K562 (cell line): ENCODE data around the gene HNRNPU. TPM values are rescaled to one million over a fixed set of nuclear protein-coding genes. Genes with fewer than 3 reads are reported as not detected.

ENCODE experiments used
- ADNP ChIP-seq: fragments of 200-800 bp; sonication (Bioruptor generic); IDR thresholded peaks from 2 replicates; pipeline ENCODE4 v1.6.1; 2016; ENCODE audit warnings: missing genetic modification characterization, missing compliant biosample characterization
- CTBP1 ChIP-seq: fragments of 450-650 bp; IDR thresholded peaks from 2 replicates; pipeline ENCODE4 v1.6.1; 2016; ENCODE audit warnings: borderline replicate concordance
- ESRRA ChIP-seq: fragments of 450-650 bp; IDR thresholded peaks from 2 replicates; pipeline ENCODE4 v1.6.1; 2014; ENCODE audit warnings: low read depth, mild to moderate bottlenecking, moderate library complexity, borderline replicate concordance
- ETS2 ChIP-seq: IDR thresholded peaks from 2 replicates; pipeline ENCODE4 v1.6.1; 2016; ENCODE audit warnings: borderline replicate concordance, missing genetic modification characterization, mild to moderate bottlenecking, moderate library complexity, missing compliant biosample characterization; ENCODE audit not compliant: poor library complexity, severe bottlenecking
- FOSL1 ChIP-seq: fragments of 200-800 bp; sonication (Bioruptor generic); conservative IDR thresholded peaks from 2 replicates; pipeline ENCODE4 v1.6.1; 2016; ENCODE audit warnings: missing genetic modification characterization, missing compliant biosample characterization
- HMBOX1 ChIP-seq: sonication (generic); IDR thresholded peaks from 2 replicates; pipeline ENCODE4 v1.6.1; 2016
- POLR2B ChIP-seq: fragments of 450-650 bp; IDR thresholded peaks from 2 replicates; pipeline ENCODE4 v1.6.1; 2018; ENCODE audit warnings: low read depth; ENCODE audit not compliant: partially characterized antibody
- RCOR1 ChIP-seq, 2 experiments: IDR thresholded peaks; 2 replicates each; pipeline ENCODE4 v1.6.1; 2012; ENCODE audit warnings: low read depth in 2 of 2, low read length in 2 of 2, borderline replicate concordance in 1 of 2, improper control_type of control experiment in 1 of 2
- RFX1 ChIP-seq: fragments of 450-650 bp; IDR thresholded peaks from 2 replicates; pipeline ENCODE4 v1.6.1; 2016; ENCODE audit warnings: mild to moderate bottlenecking, moderate library complexity
- SMARCE1 ChIP-seq: fragments of 450-650 bp; IDR thresholded peaks from 2 replicates; pipeline ENCODE4 v1.7.1; 2016; ENCODE audit warnings: mild to moderate bottlenecking
- STAG1 ChIP-seq: sonication (generic); formaldehyde crosslinking; IDR thresholded peaks from 2 replicates; pipeline ENCODE4 v1.5.0; 2020; ENCODE audit warnings: missing genetic modification reagents, borderline replicate concordance
- ZNF124 ChIP-seq: sonication (generic); formaldehyde crosslinking; IDR thresholded peaks from 2 replicates; pipeline ENCODE4 v1.8.1; 2022; ENCODE audit warnings: missing genetic modification reagents
- ZNF165 ChIP-seq: fragments of 250-450 bp; sonication (Bioruptor Pico); IDR thresholded peaks from 2 replicates; pipeline ENCODE4 v1.4.0; 2020; ENCODE audit warnings: borderline replicate concordance
- ZNF507 ChIP-seq: conservative IDR thresholded peaks from 2 replicates; pipeline ENCODE4 v1.6.1; 2017; ENCODE audit warnings: missing genetic modification characterization, missing compliant biosample characterization
- ZNF695 ChIP-seq: fragments of 450-650 bp; formaldehyde crosslinking; IDR thresholded peaks from 2 replicates; pipeline ENCODE4 v1.4.0; 2020; ENCODE audit warnings: mild to moderate bottlenecking, moderate library complexity
- ZNF785 ChIP-seq: fragments of 250-450 bp; sonication (Bioruptor Pico); IDR thresholded peaks from 2 replicates; pipeline ENCODE4 v1.4.0; 2020; ENCODE audit warnings: mild to moderate bottlenecking
- polyA plus RNA-seq, 8 experiments: library from polyadenylated mRNA; depleted of rRNA in 4 of 8; stranded (reverse) in 5 of 8; unstranded in 3 of 8; fragments of >200 nt; fragmentation: Nextera tagmentation in 2 of 8; fragmentation: Illumina TruSeq in 1 of 8; extraction: Ambion mirVana in 2 of 8; extraction: Trizol in 1 of 8; gene quantifications; 2 replicates each; pipeline versions ENCODE4 v1.2.1 to v1.2.3, GENCODE V29; 2011 to 2014; ENCODE audit warnings: inconsistent platforms in 1 of 8, missing spikeins in 1 of 8
- total RNA-seq, 7 experiments: library from RNA; depleted of rRNA in 6 of 7; stranded (reverse); fragments of >200 nt in 6 of 7; fragmentation: Illumina TruSeq in 2 of 7; extraction: Trizol in 2 of 7; gene quantifications; 2 replicates each; pipeline versions ENCODE4 v1.2.1 to v1.2.3, GENCODE V29; 2011 to 2021; ENCODE audit warnings: low replicate concordance in 1 of 7

HNRNPU gene
- total and polyA plus RNA-seq, 9 of the 15 experiments (the other 6 are each of a cell fraction or from before 2014, with no cell fraction given) = 159 to 777 (median 577) TPM

- TF ChIP-seq RFX1 (peak; percentile 60), ZNF165 (CRISPR knock-in tag) (no peak), CTBP1 (peak; percentile 63; the same call in 1 of the 2 replicates), RCOR1 (IDR thresholded peaks at IDR 0.05; ENCODE audit: borderline replicate concordance in 1 of 2, low read depth in 2 of 2, low read length in 2 of 2) (peak in 1 of 2 experiments; percentile 9; a peak in 1 of 4 replicates), ZNF124 (no peak), ETS2 (no peak), ZNF695 (CRISPR knock-in tag) (no peak), ZNF785 (CRISPR knock-in tag) (no peak), ZNF507 (no peak), ESRRA (peak; percentile 67; the same call in 1 of the 2 replicates), STAG1 (CRISPR knock-in tag) (no peak), ADNP (tag) (no peak), HMBOX1 (peak; percentile 43; the same call in 1 of the 2 replicates), SMARCE1 (0 out of 2 replicates have a peak, but pooled peaks have one; percentile 38), FOSL1 (tag) (0 out of 2 replicates have a peak, but pooled peaks have one; percentile 30), POLR2B (no peak)
Measured at GRCh38 chr1:244821134-244821533, 43.2 kb downstream of the HNRNPU start (continued).
